H1 (cell line): ENCODE results near the gene TPSB2. TPM values are rescaled to one million over a fixed set of nuclear protein-coding genes. Genes with fewer than 3 reads are reported as not detected.

ENCODE experiments used
- BCL11A ChIP-seq, 2 experiments: IDR thresholded peaks; one replicate each; pipeline ENCODE4 v1.6.1; 2011; ENCODE audit warnings: low read depth in 2 of 2, low read length in 2 of 2, mild to moderate bottlenecking in 2 of 2
- BRCA1 ChIP-seq: IDR thresholded peaks from 2 replicates; pipeline ENCODE4 v1.6.1; 2012; ENCODE audit warnings: low read depth, low read length, improper control_type of control experiment
- CBX8 ChIP-seq: fragments of 300-800, 300-1000 bp; sonication (generic); IDR thresholded peaks from 2 replicates; pipeline ENCODE4 v1.7.1; 2016; ENCODE audit warnings: low read depth, low read length, borderline replicate concordance
- CEBPB ChIP-seq: IDR thresholded peaks from 2 replicates; pipeline ENCODE4 v1.6.1; 2012; ENCODE audit warnings: low read depth, low read length
- CREB1 ChIP-seq: IDR thresholded peaks from 2 replicates; pipeline ENCODE4 v1.6.1; 2012; ENCODE audit warnings: inconsistent platforms
- EP300 ChIP-seq, 2 experiments: IDR thresholded peaks; 1 replicate in 1 of 2; 2 replicates in 1 of 2; pipeline ENCODE4 v1.6.1; 2011 to 2012; ENCODE audit warnings: low read depth in 2 of 2, low read length in 2 of 2, mild to moderate bottlenecking in 2 of 2, borderline replicate concordance in 1 of 2, inconsistent platforms in 1 of 2, moderate library complexity in 1 of 2
- FOSL1 ChIP-seq: IDR thresholded peaks from 2 replicates; pipeline ENCODE4 v1.6.1; 2011; ENCODE audit warnings: mild to moderate bottlenecking, low read depth, low read length, moderate library complexity; ENCODE audit not compliant: insufficient read depth
- KDM1A ChIP-seq: fragments of 200-600, 300-600 bp; sonication (generic); IDR thresholded peaks from 2 replicates; pipeline ENCODE4 v1.7.1; 2016; ENCODE audit warnings: mild to moderate bottlenecking, low read length, borderline replicate concordance
- SIX5 ChIP-seq: IDR thresholded peaks from 2 replicates; pipeline ENCODE4 v1.6.1; 2011; ENCODE audit warnings: mild to moderate bottlenecking, low read depth, low read length
- SP1 ChIP-seq: IDR thresholded peaks from 2 replicates; pipeline ENCODE4 v1.6.1; 2011; ENCODE audit warnings: low read depth, low read length
- polyA plus RNA-seq, 7 experiments: library from polyadenylated mRNA; depleted of rRNA in 3 of 7; stranded (reverse) in 5 of 7; unstranded in 2 of 7; fragments of >200 nt in 5 of 7; fragments of 200-250 nt in 2 of 7; gene quantifications; 1 replicate in 5 of 7; 2 replicates in 1 of 7; 4 replicates in 1 of 7; pipeline versions ENCODE4 v1.2.1 to v1.2.3, GENCODE V29; 2011 to 2013; ENCODE audit warnings: missing spikeins in 2 of 7, mixed read lengths in 2 of 7
- total RNA-seq: library from RNA; stranded (reverse); fragmentation: NEBNext Ultra II Directional; extraction: Animal tissue kit (Norgen Biotek cat#: 25700); gene quantifications from 2 replicates; pipeline ENCODE4 v1.2.1, GENCODE V29; 2021

The TPSB2 gene
- total and polyA plus RNA-seq, 2 of the 8 experiments (the other 6 are each of a cell fraction or from before 2014, with no cell fraction given) = 0.08 TPM; not detected in 1

DNA sequence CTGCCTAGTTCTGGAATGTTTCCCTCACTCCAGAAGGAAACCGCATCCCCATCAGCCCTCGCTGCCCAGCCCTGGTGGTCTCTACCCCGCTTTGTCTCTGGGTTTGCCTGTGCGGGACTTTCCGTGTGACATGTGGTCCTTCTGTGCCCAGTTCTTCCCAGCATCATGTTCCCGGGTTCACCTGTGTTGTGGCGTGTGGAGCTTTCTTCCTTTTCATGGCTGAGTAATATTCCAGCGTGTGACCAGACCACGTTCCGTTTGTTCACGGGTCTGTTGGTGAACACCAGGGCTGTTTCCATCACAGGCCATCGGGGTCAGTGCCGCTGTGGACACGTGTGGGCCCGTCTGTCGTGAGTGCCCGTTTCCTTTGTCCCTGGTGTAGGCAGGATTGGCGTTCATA lies 45.0 kb downstream of the TPSB2 start (continued):
- TF ChIP-seq BRCA1 (no peak), BCL11A (IDR thresholded peaks at IDR 0.05; ENCODE audit: low read depth in 2 of 2, low read length in 2 of 2) (no peak), EP300 (IDR thresholded peaks at IDR 0.05; ENCODE audit: borderline replicate concordance in 1 of 2, low read depth in 2 of 2, low read length in 2 of 2) (no peak), CREB1 (no peak), KDM1A (no peak), CBX8 (no peak), FOSL1 (no peak), CEBPB (no peak), SP1 (no peak), SIX5 (no peak)
